GM19452 (cell line): ENCODE measurements around the gene LIPE.

Source experiments
- ATAC-seq: cut with Tn5 transposase; IDR thresholded peaks from one replicate; pipeline ENCODE4 v1.9.1; 2021; ENCODE audit not compliant: unreplicated experiment

LIPE gene

GRCh38 chr19:42445948-42446347, 18.8 kb upstream of the LIPE start:
- no peak for ATAC-seq

DNA sequence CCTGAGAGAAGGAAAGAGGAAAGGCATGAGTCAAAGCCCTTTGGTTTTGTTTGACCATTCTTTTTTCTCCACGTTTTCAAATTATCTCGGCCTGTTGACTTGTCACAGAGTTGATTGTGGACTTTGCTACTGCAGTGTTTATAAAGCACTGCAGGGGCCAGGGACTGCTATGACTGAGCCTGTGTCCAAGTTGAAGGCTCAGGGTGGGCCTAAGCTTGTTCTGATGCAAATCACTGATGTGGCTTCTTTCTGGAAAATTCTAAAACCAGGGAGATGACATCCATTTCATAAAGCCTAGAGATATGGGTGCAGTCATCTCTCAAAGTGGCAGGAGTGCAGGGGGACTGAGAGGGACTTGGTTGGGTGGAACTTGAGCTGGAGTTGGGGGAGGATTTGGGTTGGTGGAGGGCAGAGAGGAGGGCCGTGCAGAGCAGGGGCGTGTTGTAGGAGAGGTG, 16.8 kb upstream of the LIPE start:
- no peak for ATAC-seq

DNA sequence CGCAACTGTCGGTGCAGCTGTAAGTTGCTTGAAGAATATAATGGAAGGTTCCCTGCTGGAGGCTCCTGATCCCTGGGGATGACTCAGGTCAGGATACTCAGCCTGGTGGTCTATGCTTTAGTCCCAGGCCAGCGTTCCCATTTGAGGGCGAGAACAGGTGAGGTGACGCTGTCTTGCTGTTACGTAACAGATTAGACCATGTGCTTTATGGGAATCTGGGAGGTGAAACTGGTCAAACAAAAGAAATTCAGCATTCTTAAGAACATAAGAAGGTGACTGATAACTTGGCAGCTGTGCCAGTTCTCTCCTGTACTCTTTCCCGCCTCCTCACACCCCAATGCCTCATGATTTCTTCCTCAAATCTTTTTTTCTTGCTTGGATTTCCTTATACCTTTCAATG, 15.6 kb upstream of the LIPE start, which contains the start of gene CXCL17:
Gene CXCL17 (minus strand): TSS at position 114 of the 400 bp plus-strand sequence. CDS start 114 bp downstream, outside the sequence.
- ATAC-seq, result no peak

DNA sequence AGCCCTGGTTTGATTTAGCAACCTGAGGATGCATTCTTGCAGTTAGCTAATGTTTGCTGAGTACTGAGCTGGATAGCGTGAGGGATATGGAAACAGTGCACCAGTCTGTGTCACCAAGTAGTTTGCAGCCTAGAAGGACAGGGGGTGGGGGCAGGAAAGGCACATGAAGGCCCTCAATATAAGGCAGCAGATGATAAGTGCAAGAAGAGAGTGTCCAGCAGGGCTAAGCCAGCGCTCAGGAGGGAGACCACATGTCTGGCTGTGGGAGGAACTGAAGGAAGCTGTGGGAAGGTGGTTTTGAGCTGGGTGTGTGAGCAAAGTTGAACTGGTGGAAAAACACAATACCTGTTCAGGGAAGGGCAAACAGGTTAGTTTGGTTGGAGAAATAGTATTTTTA, 13.9 kb upstream of the LIPE start:
- no peak for ATAC-seq

- peak; percentile 51 for ATAC-seq
Observed at GRCh38 chr19:42440357-42441048, 13.3 kb upstream of the LIPE start.

GRCh38 chr19:42436006-42436405, 8.8 kb upstream of the LIPE start:
- ATAC-seq, result no peak

DNA sequence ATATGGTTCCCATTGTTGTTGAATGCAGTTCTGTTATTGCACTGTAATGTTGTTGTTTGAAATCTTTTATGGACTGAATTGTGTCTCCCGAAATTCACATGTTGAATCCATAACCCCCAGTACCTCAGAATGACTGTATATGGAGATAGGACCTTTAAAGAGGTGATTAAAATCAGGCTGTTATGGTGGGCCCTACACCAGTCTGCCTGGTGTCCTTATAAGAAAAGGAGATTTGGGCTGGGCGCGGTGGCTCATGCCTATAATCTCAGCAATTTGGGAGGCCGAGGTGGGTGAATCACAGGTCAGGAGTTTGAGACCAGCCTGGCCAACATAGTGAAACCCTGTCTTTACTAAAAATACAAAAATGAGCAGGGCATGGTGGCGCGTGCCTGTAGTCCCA, 8.1 kb upstream of the LIPE start:
- no peak for ATAC-seq

DNA sequence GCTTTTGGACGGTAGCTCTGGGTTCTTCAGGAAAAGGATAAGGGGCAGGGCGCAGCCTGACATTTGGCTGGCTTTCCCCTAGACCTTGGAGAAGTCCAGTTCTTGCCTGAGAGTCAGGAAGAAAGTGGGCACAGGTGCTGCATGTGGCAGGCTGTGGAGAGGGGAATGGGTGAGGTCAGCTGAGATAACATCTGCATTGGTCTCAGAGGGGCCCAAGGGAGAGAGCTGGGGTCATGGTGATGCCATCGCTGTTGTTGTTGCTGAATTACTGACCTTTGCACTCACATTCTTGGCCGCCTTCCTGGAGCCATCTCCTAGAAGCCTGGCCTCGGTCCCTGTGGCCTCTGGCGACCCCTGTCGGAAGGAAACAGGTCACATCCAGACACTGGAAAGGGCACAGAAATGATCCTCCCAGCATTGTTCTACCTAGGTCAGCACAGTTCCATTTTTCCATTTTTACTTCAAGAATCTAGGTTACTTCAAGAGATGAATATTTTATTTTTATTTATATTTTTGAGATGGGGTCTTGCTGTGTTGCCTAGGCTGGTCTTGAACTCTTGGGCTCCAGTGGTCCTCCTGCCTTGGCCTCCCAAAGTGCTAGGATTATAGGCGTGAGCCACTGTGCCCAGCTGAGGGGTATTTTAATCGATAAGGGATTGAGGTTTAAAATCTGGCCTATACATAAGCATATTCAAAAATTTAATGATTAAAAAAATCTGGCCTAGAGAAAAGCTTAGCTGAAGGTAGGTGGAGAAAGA, 6.5 kb upstream of the LIPE start:
- no peak for ATAC-seq

DNA sequence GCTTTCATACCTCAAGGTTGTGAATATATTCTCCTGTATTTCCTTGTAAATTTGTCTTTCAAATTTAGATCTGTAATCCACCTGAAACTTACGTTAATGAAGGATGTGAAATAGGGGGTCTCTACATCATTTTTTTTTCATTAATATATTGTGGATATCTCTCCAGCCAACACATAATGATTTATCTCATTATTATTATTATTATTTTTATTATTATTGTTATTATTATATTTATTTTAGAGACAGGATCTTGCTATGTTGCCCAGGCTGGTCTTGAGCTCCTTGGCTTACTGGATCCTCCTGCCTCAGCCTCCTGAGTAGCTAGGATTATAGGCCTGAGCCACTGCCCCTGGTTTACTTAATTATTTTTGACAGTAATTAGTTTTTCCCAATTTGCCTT, 4.3 kb upstream of the LIPE start:
- ATAC-seq, result no peak

DNA sequence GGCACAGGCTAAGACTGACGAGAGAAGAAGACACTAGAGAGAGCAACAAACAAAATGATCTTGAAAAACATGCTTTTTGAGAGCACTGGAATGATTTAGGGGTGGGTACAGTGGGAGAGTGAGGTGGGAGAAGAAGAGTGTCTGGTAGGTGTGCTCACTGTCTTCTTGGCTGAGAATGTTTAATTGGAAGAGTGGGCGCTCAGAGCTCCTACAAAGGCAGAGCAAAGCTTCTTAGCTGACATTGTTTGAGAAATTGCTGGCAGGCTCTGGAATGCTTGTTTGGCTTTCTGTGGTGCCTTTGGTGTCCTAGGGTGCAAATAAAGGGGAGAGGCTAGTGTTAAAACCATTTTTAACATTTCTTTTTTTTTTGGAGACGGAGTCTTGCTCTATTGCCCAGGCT, 1.5 kb upstream of the LIPE start:
- ATAC-seq, result no peak

GRCh38 chr19:42426643-42427042, 545 bp downstream of the LIPE start:
- no peak for ATAC-seq

DNA sequence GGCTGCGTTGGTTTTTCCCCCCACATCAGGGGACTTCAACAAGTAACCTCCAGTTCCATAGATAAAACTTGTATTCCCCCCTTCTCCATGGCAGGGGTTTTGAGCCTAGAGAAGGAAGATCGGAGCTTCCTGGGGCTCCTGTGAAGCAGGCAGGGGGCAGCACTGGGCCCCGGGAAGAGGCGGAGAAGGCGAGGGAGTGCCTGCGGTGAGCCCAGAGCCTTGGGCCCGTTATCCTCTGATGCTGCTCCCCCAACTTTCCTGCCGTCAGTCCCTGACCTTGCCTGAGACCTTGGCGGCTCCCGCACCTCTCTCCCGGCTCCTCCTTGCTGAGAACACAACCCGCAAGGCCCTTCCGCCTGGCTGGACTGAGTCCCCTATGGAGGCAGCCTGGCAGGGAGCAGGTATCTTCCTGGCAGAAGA, 2.5 kb downstream of the LIPE start:
- ATAC-seq, result no peak

GRCh38 chr19:42424345-42424707, 2.9 kb downstream of the LIPE start:
- ATAC-seq, result no peak

GRCh38 chr19:42423462-42424344, 3.5 kb downstream of the LIPE start:
- ATAC-seq, result peak; percentile 83

DNA sequence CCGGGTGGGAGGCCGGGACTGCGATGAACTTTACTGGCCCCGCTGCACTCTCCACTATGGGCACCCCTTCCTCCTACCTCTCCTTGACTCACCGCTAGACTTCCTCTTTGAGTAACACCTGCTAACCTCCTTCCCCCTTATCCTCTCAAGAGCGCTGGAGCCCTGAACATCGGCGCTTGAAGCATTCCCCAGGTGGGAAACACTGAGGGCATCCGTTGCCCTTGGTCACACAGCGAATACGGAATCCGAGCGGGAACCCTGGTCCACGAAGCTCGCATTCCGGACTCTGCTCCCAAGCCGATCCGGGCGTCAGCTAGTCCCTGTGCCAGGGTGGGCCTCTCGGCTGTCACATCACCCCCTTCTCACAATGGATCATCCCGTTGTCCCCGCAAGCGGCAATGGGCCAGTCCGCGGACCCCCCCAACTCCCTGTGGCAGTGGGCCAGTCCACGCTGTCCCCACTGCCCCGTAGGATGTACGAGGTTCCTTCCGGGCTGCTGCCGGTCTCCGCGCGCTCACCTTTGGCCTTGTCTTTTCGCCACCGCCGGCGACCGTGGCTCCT, 4.2 kb downstream of the LIPE start:
- peak; percentile 35 for ATAC-seq

DNA sequence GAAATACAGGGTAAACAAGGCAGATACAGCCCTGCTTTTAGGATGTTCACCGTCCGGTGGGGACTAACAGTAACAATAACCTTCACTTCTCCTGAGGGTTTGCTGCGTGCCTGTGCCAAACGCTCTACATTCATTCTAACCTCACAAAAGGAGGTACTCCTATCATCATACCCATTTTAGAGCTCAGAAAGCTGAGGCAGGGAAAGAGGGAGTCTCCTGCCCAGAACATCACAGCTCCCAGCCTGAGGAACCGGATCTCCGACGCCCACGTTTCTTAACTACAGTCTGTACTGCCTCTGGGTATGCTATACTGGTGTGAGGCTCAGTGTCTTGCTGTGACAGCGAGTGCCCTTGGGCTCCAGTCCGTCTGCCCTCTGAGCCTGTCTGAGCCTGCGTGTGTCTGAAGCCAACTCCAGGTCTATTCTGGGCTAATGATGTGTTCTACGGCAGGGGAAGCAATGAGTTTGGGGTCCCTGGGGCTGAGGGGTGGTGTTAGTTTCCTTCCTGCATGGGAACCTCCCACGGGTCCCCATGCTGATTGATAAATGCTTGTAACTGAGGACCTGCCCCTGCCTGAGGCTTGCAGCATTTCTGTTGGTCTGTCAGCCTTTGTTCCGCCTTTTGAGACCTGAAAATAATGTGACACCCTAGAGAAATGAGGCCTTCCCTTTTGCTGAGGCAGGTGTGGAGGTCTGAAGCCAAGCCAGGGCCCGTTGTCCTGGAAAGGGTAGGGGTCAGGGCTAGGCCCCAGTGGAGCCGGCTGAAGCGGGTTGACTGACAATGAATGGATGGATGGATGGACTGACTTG, 4.9 kb downstream of the LIPE start:
- peak; percentile 10 for ATAC-seq

- ATAC-seq, result no peak
Observed at GRCh38 chr19:42421591-42422031, 5.6 kb downstream of the LIPE start.

- ATAC-seq, result no peak
Observed at GRCh38 chr19:42421101-42421500, 6.1 kb downstream of the LIPE start.

DNA sequence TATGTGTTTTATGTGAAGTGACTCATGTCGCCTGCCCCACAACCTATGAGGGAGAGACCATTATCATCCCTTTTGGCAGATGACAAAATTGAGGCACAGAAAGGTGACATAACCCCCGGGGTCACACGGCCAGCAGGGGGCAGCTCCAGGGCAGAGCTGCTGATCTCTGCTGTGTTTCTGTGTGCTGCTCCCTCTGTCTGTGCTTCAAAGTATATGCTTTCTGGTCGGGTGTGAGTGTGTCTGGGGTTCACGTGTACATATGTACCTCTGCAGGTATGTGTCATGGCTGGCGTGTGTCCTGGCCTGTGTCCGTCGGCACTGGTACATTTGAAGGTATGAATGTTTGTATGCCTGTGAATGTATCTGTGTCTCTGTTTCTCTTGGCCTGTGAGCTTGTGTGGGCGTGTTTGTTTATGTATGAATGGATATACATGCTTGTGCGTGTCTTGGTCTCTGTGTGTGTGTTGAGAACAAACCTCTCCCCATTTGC, 7.1 kb downstream of the LIPE start:
- ATAC-seq, result peak; percentile 34

GRCh38 chr19:42419309-42419708, 7.9 kb downstream of the LIPE start:
- no peak for ATAC-seq
